Subcutaneous adipose tissue (tissue), 4 donors: ENCODE measurements around the gene KCND1. TPM values are rescaled to one million over a fixed set of nuclear protein-coding genes. Genes with fewer than 3 reads are reported as not detected.

ENCODE experiments used
- total RNA-seq, 4 donors: library from RNA; depleted of rRNA; stranded (reverse); fragments of >200 nt; gene quantifications; one replicate each; pipeline ENCODE4 v1.1.0, GENCODE V29; 2016
- TF ChIP-seq, protein P1 (sequence below): fragments of 450-650 bp; IDR thresholded peaks from one replicate; pipeline ENCODE4 v1.5.1; 2016; ENCODE audit warnings: low read depth, mild to moderate bottlenecking, control low read depth, antibody characterized with exemption, moderate library complexity

KCND1 gene
- total RNA-seq, 4 donors from 2014 or later, result 0.49 to 1.7 (median 1.1) TPM

DNA sequence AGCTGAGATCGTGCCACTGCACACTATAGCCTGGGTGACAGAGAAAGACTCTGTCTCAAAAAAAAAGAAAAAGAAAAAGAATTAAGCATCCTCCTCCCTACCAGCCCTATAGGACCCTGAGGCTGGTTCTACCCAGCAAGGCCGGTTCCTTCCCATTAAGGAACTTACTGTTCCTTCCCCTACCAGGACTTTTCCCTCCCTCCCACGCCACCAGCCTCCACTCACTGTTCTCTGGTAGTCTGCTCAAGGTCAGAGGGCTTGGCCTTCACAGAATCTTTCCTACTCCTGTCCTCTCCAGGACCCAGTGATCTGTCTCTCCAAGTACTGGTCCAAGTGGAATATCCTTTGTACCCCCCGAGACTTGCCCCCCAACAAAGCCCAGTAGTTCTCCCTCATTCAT, 29.0 kb upstream of the KCND1 start:
- TF ChIP-seq, protein P1, sequence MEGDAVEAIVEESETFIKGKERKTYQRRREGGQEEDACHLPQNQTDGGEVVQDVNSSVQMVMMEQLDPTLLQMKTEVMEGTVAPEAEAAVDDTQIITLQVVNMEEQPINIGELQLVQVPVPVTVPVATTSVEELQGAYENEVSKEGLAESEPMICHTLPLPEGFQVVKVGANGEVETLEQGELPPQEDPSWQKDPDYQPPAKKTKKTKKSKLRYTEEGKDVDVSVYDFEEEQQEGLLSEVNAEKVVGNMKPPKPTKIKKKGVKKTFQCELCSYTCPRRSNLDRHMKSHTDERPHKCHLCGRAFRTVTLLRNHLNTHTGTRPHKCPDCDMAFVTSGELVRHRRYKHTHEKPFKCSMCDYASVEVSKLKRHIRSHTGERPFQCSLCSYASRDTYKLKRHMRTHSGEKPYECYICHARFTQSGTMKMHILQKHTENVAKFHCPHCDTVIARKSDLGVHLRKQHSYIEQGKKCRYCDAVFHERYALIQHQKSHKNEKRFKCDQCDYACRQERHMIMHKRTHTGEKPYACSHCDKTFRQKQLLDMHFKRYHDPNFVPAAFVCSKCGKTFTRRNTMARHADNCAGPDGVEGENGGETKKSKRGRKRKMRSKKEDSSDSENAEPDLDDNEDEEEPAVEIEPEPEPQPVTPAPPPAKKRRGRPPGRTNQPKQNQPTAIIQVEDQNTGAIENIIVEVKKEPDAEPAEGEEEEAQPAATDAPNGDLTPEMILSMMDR, result no peak

DNA sequence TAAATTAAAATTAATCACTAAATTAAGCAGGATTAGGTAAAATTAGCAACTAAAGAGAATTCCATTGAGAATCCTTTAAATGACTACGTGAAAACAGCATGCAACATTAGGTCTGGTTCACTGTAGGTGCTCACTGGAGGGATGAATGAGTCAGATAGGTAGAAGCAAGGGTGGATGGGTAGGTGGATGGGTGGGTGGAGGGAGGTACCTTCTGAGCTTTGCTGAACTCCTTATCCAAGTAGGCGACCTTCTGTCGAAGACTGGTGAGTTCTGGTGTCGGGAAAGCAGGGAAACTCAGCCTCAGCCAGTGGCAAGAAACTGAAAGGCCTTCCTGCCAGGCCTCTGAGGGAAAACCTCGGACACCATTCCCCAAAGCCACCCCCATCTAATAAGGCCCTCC, 27.4 kb upstream of the KCND1 start:
- TF ChIP-seq, protein P1, result no peak

DNA sequence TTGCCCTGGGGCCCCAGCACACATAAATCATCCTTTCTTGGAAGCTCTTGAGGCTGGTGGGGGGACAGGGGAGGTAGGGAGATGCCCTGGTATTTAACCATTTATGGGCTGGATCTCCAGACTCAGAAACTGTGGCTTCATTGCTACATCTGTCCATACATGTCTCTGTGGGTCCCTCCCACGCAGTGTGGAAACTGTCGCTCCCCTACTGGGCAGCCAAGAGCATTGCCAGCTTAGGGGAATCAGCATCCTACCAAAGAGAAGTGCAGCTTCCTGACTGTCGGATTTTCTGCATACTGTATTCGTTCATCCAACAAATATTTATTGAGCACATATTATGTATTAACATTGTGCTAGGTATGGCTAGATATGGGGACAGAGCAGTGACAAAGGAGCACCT, 26.7 kb upstream of the KCND1 start:
- TF ChIP-seq, protein P1, result no peak

DNA sequence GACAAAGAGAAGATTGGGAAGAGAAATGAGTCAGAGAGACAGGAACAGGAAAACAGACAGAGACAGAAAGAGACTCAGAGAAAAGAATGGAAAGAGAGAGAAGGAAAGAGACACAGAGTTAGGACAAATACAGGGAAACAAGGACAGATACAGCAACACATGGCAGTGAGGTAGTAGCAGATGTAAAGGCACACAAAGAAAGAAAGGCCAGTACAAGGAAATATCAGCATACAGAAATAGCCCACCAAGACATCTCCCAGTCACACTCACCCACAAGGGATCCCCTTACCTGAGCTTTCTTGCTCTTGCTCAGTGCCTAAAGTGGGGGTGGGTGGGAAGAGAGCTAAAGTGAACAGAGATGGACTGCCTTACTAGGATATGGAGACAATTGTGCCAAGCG, 26.2 kb upstream of the KCND1 start:
- TF ChIP-seq, protein P1, result no peak

DNA sequence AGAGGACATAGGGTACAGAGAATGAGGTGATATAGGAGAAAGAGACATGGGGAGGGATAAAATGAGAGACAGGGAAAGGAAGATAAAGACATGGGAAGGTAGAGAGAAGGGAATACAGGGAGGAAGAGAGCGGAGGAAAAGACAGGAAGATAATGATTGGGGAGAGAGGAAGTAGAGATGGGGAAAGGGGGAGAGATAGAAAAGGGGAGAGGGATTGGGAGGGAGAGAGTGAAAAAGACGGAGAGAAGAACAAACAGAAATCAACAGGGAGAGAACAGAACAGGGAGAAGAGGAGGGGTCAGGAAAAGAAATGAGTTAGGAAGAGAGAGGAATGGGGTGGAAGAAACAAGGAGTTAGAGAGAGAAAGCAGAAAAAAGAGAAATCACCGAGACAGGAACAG, 25.8 kb upstream of the KCND1 start:
- TF ChIP-seq, protein P1, result no peak

DNA sequence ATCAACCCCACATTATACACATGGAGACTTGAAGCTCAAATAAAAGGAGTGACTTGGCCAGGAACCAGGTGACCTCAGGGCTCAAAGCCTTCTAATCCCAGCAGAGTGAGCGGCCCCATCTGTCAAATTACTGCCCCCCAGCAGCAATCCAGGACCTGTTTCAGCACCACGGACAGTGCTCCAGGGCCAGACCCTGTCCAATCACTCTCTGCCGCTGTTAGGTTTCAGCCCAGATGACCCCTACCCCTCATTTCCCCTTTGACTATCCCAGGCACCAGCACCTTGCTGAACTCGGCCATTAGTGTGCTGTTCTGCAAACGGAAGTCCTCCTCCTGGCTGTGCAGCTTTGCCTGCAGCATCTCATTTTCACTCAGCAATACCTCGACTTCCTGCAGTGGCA, 25.3 kb upstream of the KCND1 start:
- TF ChIP-seq, protein P1, result no peak

DNA sequence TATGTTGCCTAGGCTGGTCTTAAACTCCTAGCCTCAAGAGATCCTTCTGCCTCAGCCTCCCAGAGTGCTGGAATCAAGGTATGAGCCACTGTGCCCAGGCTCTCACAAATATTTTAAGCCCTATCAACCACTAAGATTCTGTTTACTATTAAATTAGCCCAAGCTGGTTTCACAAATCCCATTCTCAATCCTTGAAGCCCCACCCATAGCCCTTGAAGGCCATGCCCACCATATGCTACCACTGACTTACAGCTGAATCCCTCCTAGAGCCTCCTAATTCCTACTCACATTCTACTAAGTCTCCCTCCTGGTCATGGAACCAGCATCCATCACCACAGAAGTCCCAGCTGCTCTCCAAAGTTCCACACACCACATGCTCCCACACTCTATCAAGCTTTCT, 20.7 kb upstream of the KCND1 start:
- TF ChIP-seq, protein P1, result no peak
